K562 (cell line): ENCODE results near the gene PRDM16. TPM values are rescaled to one million over a fixed set of nuclear protein-coding genes. Genes with fewer than 3 reads are reported as not detected.

Source experiments
- ATAC-seq: fragments of 200-7000 bp; cut with Tn5 transposase; 3 replicates; pipeline ENCODE4 v1.9.1; 2020; ENCODE audit warnings: moderate library complexity
- BruUV-seq: library from RNA; stranded (reverse); fragments of 400-500 nt; replicated peaks from 2 replicates; lab custom pipeline; 2021; lab: Mats Ljungman, UMichigan
- CTCF ChIA-PET: fragments of 300-600 bp; formaldehyde crosslinking; extraction: SDS; loops from one replicate; lab custom pipeline; 2021; ENCODE audit warnings: low intra/inter-chr PET ratio; lab: Yijun Ruan, JAX
- POLR2A ChIA-PET: fragments of 300-600, 350-650 bp; sonication (Branson Sonifier 250); formaldehyde crosslinking; extraction: SDS; loops from one replicate; lab custom pipeline; 2021; ENCODE audit warnings: antibody characterized with exemption, inconsistent platforms; lab: Yijun Ruan, JAX
- DNase-seq, 4 experiments: peaks; one replicate each; pipeline versions ENCODE4 v3.0.0 to v3.0.0-alpha.2; 2011 to 2018; ENCODE audit warnings: low spot score in 3 of 4, mixed read lengths in 3 of 4; ENCODE audit errors: extremely low read depth in 1 of 4
- FAIRE-seq: peaks from 2 replicates; lab custom pipeline; 2011; peaks lifted over from hg19 to GRCh38; lab: Jason Lieb, UNC
- H2AFZ ChIP-seq: 2 replicates; pipeline ENCODE4 v1.6.0; 2011; ENCODE audit warnings: low read depth, low read length, control low read depth, inconsistent platforms
- H3K27ac ChIP-seq: fragments of 200-600 bp; 3 replicates; pipeline ENCODE4 v1.8.0; 2011; ENCODE audit warnings: low read depth, mild to moderate bottlenecking, control low read depth, inconsistent platforms, low read length, moderate library complexity, mixed read lengths; ENCODE audit errors: extremely low read depth
- H3K27me3 ChIP-seq, 2 experiments: fragments of 300-600 bp in 1 of 2; 2 replicates in 1 of 2; 3 replicates in 1 of 2; pipeline versions ENCODE4 v1.6.0 to v1.8.0; 2011; ENCODE audit warnings: inconsistent platforms in 2 of 2, low read length in 2 of 2, mild to moderate bottlenecking in 1 of 2, mixed read lengths in 1 of 2, moderate library complexity in 1 of 2; ENCODE audit not compliant: control insufficient read depth in 2 of 2, insufficient read depth in 2 of 2
- H3K36me3 ChIP-seq: fragments of 300-600 bp; 3 replicates; pipeline ENCODE4 v1.8.0; 2011; ENCODE audit warnings: mild to moderate bottlenecking, low read length, inconsistent platforms; ENCODE audit not compliant: control insufficient read depth, insufficient read depth
- H3K4me1 ChIP-seq, 2 experiments: fragments of 200-600 bp in 1 of 2; replicated peaks in 1 of 2; 2 replicates in 1 of 2; 3 replicates in 1 of 2; pipeline versions ENCODE4 v1.5.1 to v1.8.0; 2011; ENCODE audit warnings: inconsistent platforms in 2 of 2, low read length in 2 of 2, mild to moderate bottlenecking in 1 of 2, mixed read lengths in 1 of 2, moderate library complexity in 1 of 2; ENCODE audit not compliant: control insufficient read depth in 2 of 2, insufficient read depth in 2 of 2
- H3K4me2 ChIP-seq: 2 replicates; pipeline ENCODE4 v1.6.1; 2011; ENCODE audit warnings: low read length, control low read depth, inconsistent platforms, mixed read lengths; ENCODE audit not compliant: insufficient read depth
- H3K4me3 ChIP-seq: fragments of 200-600 bp; sonication (generic), shearing (Covaris generic); 2 replicates; pipeline ENCODE4 v1.5.1; 2016; ENCODE audit warnings: control low read depth, inconsistent platforms
- H3K79me2 ChIP-seq: fragments of 200-600 bp; 3 replicates; pipeline ENCODE4 v1.8.0; 2011; ENCODE audit warnings: low read length, inconsistent platforms; ENCODE audit not compliant: control insufficient read depth, insufficient read depth
- H3K9ac ChIP-seq, 2 experiments: 2 replicates each; pipeline versions ENCODE4 v1.6.0 to v1.6.1; 2011; ENCODE audit warnings: low read depth in 2 of 2, low read length in 2 of 2, control low read depth in 1 of 2, inconsistent platforms in 1 of 2, mild to moderate bottlenecking in 1 of 2, mixed read lengths in 1 of 2; ENCODE audit not compliant: insufficient read depth in 1 of 2
- H3K9me1 ChIP-seq: one replicate; pipeline ENCODE4 v1.6.0; 2011; ENCODE audit warnings: inconsistent platforms, mild to moderate bottlenecking, low read length, moderate library complexity; ENCODE audit not compliant: control insufficient read depth, insufficient read depth
- H3K9me3 ChIP-seq: replicated peaks from 2 replicates; pipeline ENCODE4 v1.5.1; 2011; ENCODE audit warnings: low read depth, low read length, inconsistent platforms; ENCODE audit not compliant: control insufficient read depth, insufficient read depth
- H4K20me1 ChIP-seq: replicated peaks from 2 replicates; pipeline ENCODE4 v1.6.1; 2011; ENCODE audit warnings: low read length, inconsistent platforms, mixed read lengths; ENCODE audit not compliant: control insufficient read depth, insufficient read depth
- ADNP ChIP-seq: fragments of 200-800 bp; sonication (Bioruptor generic); IDR thresholded peaks from 2 replicates; pipeline ENCODE4 v1.6.1; 2016; ENCODE audit warnings: missing genetic modification characterization, missing compliant biosample characterization
- BRF1 ChIP-seq: IDR thresholded peaks from 3 replicates; pipeline ENCODE4 v1.6.1; 2011; ENCODE audit warnings: borderline replicate concordance, mild to moderate bottlenecking; ENCODE audit not compliant: insufficient read length; ENCODE audit errors: extremely low read depth
- CCNT2 ChIP-seq: IDR thresholded peaks from 2 replicates; pipeline ENCODE4 v1.6.1; 2011; ENCODE audit warnings: borderline replicate concordance, low read depth, mild to moderate bottlenecking, moderate library complexity, mixed read lengths, low read length; ENCODE audit not compliant: insufficient read length; ENCODE audit errors: extremely low read depth
- EGR1 ChIP-seq: fragments of 450-650 bp; conservative IDR thresholded peaks from 2 replicates; pipeline ENCODE4 v1.6.1; 2017; ENCODE audit warnings: mild to moderate bottlenecking
- EHMT2 ChIP-seq: fragments of 450-650 bp; IDR thresholded peaks from 2 replicates; pipeline ENCODE4 v1.6.1; 2018; ENCODE audit warnings: antibody characterized with exemption
- ELK1 ChIP-seq: sonication (generic); formaldehyde crosslinking; IDR thresholded peaks from 2 replicates; pipeline ENCODE4 v1.8.1; 2022; ENCODE audit warnings: missing genetic modification reagents
- ETV1 ChIP-seq: fragments of 450-650 bp; conservative IDR thresholded peaks from 2 replicates; pipeline ENCODE4 v1.6.1; 2016; ENCODE audit warnings: missing genetic modification characterization, control low read depth, low read depth, missing compliant biosample characterization
- EWSR1 ChIP-seq: fragments of 450-650 bp; IDR thresholded peaks from 2 replicates; pipeline ENCODE4 v1.6.1; 2018; ENCODE audit warnings: borderline replicate concordance, mild to moderate bottlenecking, low read depth, moderate library complexity; ENCODE audit not compliant: partially characterized antibody
- FOXJ3 ChIP-seq: sonication (generic); formaldehyde crosslinking; IDR thresholded peaks from 2 replicates; pipeline ENCODE4 v1.4.0; 2020; ENCODE audit warnings: mild to moderate bottlenecking, missing genetic modification reagents
- NR2F6 ChIP-seq: fragments of 450-650 bp; formaldehyde crosslinking; IDR thresholded peaks from 2 replicates; pipeline ENCODE4 v1.4.0; 2020; ENCODE audit warnings: mild to moderate bottlenecking
- NRF1 ChIP-seq, 2 experiments: fragments of 450-650 bp; IDR thresholded peaks in 1 of 2; conservative IDR thresholded peaks in 1 of 2; 2 replicates each; pipeline ENCODE4 v1.6.1; 2014; ENCODE audit warnings: mild to moderate bottlenecking in 2 of 2
- RBM14 ChIP-seq: fragments of 200-400 bp; formaldehyde crosslinking; IDR thresholded peaks from 2 replicates; pipeline ENCODE4 v1.6.1; 2018; ENCODE audit warnings: low read depth, mild to moderate bottlenecking, low read length, moderate library complexity, borderline replicate concordance; ENCODE audit not compliant: insufficient read depth
- RBM34 ChIP-seq: fragments of 200-400 bp; formaldehyde crosslinking; IDR thresholded peaks from 2 replicates; pipeline ENCODE4 v1.6.1; 2018; ENCODE audit warnings: low read length, borderline replicate concordance; ENCODE audit not compliant: insufficient read depth
- SAFB ChIP-seq: fragments of 200-400 bp; formaldehyde crosslinking; IDR thresholded peaks from 2 replicates; pipeline ENCODE4 v1.6.1; 2017; ENCODE audit warnings: low read depth, low read length, borderline replicate concordance
- SRSF7 ChIP-seq: fragments of 200-400 bp; formaldehyde crosslinking; optimal IDR thresholded peaks from 2 replicates; pipeline ENCODE3; 2017; ENCODE audit warnings: mild to moderate bottlenecking, low read depth, low read length
- TCF7 ChIP-seq: sonication (generic); IDR thresholded peaks from 2 replicates; pipeline ENCODE4 v1.6.1; 2016; ENCODE audit warnings: antibody characterized with exemption, borderline replicate concordance
- ZC3H4 ChIP-seq: sonication (generic); formaldehyde crosslinking; IDR thresholded peaks from 2 replicates; pipeline ENCODE4 v1.9.0; 2021; ENCODE audit warnings: missing genetic modification reagents, borderline replicate concordance
- ZNF263 ChIP-seq: sonication (generic); formaldehyde crosslinking; IDR thresholded peaks from 2 replicates; pipeline ENCODE4 v1.8.0; 2022; ENCODE audit warnings: mild to moderate bottlenecking, missing genetic modification reagents, borderline replicate concordance
- ZNF699 ChIP-seq: fragments of 250-450 bp; sonication (Bioruptor Pico); IDR thresholded peaks from 2 replicates; pipeline ENCODE4 v1.8.0; 2021; ENCODE audit warnings: mild to moderate bottlenecking, moderate library complexity; ENCODE audit not compliant: insufficient replicate concordance
- WGBS: fragments of 100-300 bp; shearing (Covaris generic); methylation state at CpG from one replicate; pipeline ENCODE4 v1.1.6; 2016; ENCODE audit warnings: low coverage, mixed read lengths; ENCODE audit not compliant: insufficient coverage; ENCODE audit errors: missing lambda C conversion rate; 5-methylcytosine and 5-hydroxymethylcytosine counted together
- in situ Hi-C: fragments of 300-500 bp; cut with MboI; formaldehyde crosslinking; loops from 4 replicates; pipeline ENCODE4 v1.15.0; 2018; ENCODE audit warnings: inconsistent platforms, mixed read lengths
- intact Hi-C: fragments of 100-400 bp; cut with micrococcal nuclease; formaldehyde crosslinking; loops from 2 replicates; pipeline ENCODE4 v1.14.2; 2022
- polyA plus RNA-seq, 8 experiments: library from polyadenylated mRNA; depleted of rRNA in 4 of 8; stranded (reverse) in 5 of 8; unstranded in 3 of 8; fragments of >200 nt; fragmentation: Nextera tagmentation in 2 of 8; fragmentation: Illumina TruSeq in 1 of 8; extraction: Ambion mirVana in 2 of 8; extraction: Trizol in 1 of 8; gene quantifications; 2 replicates each; pipeline versions ENCODE4 v1.2.1 to v1.2.3, GENCODE V29; 2011 to 2014; ENCODE audit warnings: inconsistent platforms in 1 of 8, missing spikeins in 1 of 8
- total RNA-seq, 7 experiments: library from RNA; depleted of rRNA in 6 of 7; stranded (reverse); fragments of >200 nt in 6 of 7; fragmentation: Illumina TruSeq in 2 of 7; extraction: Trizol in 2 of 7; gene quantifications; 2 replicates each; pipeline versions ENCODE4 v1.2.1 to v1.2.3, GENCODE V29; 2011 to 2021; ENCODE audit warnings: low replicate concordance in 1 of 7
- TF ChIP-seq, protein P1 (sequence below): sonication (generic); formaldehyde crosslinking; IDR thresholded peaks from 2 replicates; pipeline ENCODE4 v1.9.0; 2022; ENCODE audit warnings: mild to moderate bottlenecking, missing genetic modification reagents

Gene PRDM16
- total and polyA plus RNA-seq, 9 of the 15 experiments (the other 6 are each of a cell fraction or from before 2014, with no cell fraction given), result 0.10 to 0.27 TPM; not detected in 7

DNA sequence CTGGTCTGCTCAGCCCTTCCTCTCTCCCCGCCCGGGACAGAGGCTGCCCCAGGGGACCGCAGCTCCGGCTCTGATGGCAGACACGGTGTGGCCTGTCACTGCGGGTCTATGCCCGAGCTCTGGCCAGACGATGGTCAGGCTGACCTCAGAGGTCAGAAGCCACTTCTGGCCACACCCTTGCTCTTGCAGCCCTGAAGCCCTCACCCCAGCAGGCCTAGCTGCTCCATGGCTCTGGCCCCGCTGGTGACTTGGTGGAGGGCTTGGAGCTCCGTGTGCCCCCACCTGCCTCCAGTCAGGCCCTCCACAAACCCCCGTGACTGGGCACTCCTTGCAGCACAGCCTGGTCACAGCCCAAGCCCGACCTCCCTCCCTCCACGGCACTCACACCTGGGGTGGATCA lies 47.6 kb downstream of the PRDM16 start:
- under 1% methylated on average over 13 of the region's 13 CpGs for WGBS
- no peak for ATAC-seq
- Histone ChIP-seq H3K4me2 (no peak overlapping the region), H3K36me3 (no peaks in the 10 kb centered on the region), H3K27me3 (peaks cover 11 to 29% of the 10 kb centered on the region in 2 experiments; a peak in 4 of 5 replicates), H3K4me1 (peaks cover 0 to 14% of the 10 kb centered on the region in 2 experiments; a peak in 1 of 5 replicates), H3K27ac (no peak overlapping the region), H4K20me1 (no peaks in the 10 kb centered on the region), H3K79me2 (no peaks in the 10 kb centered on the region), H3K4me3 (no peak overlapping the region), H3K9me3 (no peaks in the 10 kb centered on the region), H2AFZ (no peak overlapping the region), H3K9ac (no peak overlapping the region), H3K9me1 (no peaks in the 10 kb centered on the region)
- intact Hi-C loops (no loop called here), in situ Hi-C loops (no loop called here)
- TF ChIP-seq TCF7 (no peak), ZNF263 (CRISPR knock-in tag) (no peak), ELK1 (CRISPR knock-in tag) (no peak), RBM34 (no peak), ETV1 (tag) (no peak), CCNT2 (no peak), NRF1 (conservative IDR thresholded peaks at IDR 0.05 in 1 of 2, IDR thresholded peaks at IDR 0.05 in 1 of 2) (no peak), SAFB (no peak), NR2F6 (CRISPR knock-in tag) (no peak), SRSF7 (no peak), ZNF699 (no peak), ADNP (tag) (no peak), BRF1 (no peak), RBM14 (no peak), ZC3H4 (no peak), EGR1 (no peak), EWSR1 (no peak), EHMT2 (no peak), FOXJ3 (CRISPR knock-in tag) (no peak)
- TF ChIP-seq, protein P1, sequence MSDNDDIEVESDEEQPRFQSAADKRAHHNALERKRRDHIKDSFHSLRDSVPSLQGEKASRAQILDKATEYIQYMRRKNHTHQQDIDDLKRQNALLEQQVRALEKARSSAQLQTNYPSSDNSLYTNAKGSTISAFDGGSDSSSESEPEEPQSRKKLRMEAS (CRISPR knock-in tag), result no peak
- BruUV-seq, result no TSS peak
- ChIA-PET POLR2A (interaction anchor here (0.6 kb wide), 1 partner anchor 15 kb away, joined by 3 read pairs; no protein-coding TSS in a partner anchor), CTCF (no interaction called here)
- no peak for DNase-seq
- no peak for FAIRE-seq
